Posterior cingulate gyrus (tissue), 11 donors: Measurements from ENCODE around the gene PCDH9.

ENCODE experiments used
- DNase-seq, 10 donors: peaks; one replicate each; pipeline versions ENCODE4 v3.0.0 to v3.0.0-alpha.2; 2020 to 2021; ENCODE audit warnings: mixed read lengths in 3 of 10
- intact Hi-C: fragments of 100-400 bp; cut with DNase I; formaldehyde crosslinking; loops from one replicate; pipeline ENCODE4 v1.15.1; 2023

The PCDH9 gene

GRCh38 chr13:66577358-66577757, 652.8 kb downstream of the PCDH9 start:
- intact Hi-C loops = no loop called here

GRCh38 chr13:66576381-66576780, 653.8 kb downstream of the PCDH9 start:
- intact Hi-C loops = no loop called here
- DNase-seq = no peak

More at GRCh38 chr13:66577358-66577757, 652.8 kb downstream of the PCDH9 start:
- no peak for DNase-seq

GRCh38 chr13:66574606-66575005, 655.5 kb downstream of the PCDH9 start:
- peak in 1 of 10 donors; percentile 24 for DNase-seq
- intact Hi-C loops = no loop called here

GRCh38 chr13:66567899-66568612, 662.1 kb downstream of the PCDH9 start:
- intact Hi-C loops = no loop called here

GRCh38 chr13:66565279-66565678, 664.9 kb downstream of the PCDH9 start:
- intact Hi-C loops = no loop called here
- DNase-seq = no peak

More at GRCh38 chr13:66567899-66568612, 662.1 kb downstream of the PCDH9 start:
- DNase-seq = no peak

GRCh38 chr13:66563076-66563475, 667.1 kb downstream of the PCDH9 start:
- DNase-seq = no peak
- intact Hi-C loops = no loop called here

GRCh38 chr13:66562054-66562453, 668.1 kb downstream of the PCDH9 start:
- intact Hi-C loops = no loop called here
- no peak for DNase-seq

- peak in 1 of 10 donors; percentile 70 for DNase-seq
- intact Hi-C loops = no loop called here
These were observed 669.1 kb downstream of the PCDH9 start for GRCh38 chr13:66560991-66561390.

- intact Hi-C loops = no loop called here
- no peak for DNase-seq
These were observed 669.9 kb downstream of the PCDH9 start for GRCh38 chr13:66560189-66560588.

GRCh38 chr13:66559093-66559492, 671.0 kb downstream of the PCDH9 start:
- intact Hi-C loops = no loop called here
- DNase-seq = no peak

- intact Hi-C loops = no loop called here
- DNase-seq = no peak
These were observed 671.6 kb downstream of the PCDH9 start for GRCh38 chr13:66558506-66558905.

- intact Hi-C loops = no loop called here
- no peak for DNase-seq
These were observed 672.8 kb downstream of the PCDH9 start for GRCh38 chr13:66557357-66557756.

GRCh38 chr13:66556306-66556705, 673.8 kb downstream of the PCDH9 start:
- DNase-seq = no peak
- intact Hi-C loops = no loop called here

- DNase-seq = no peak
- intact Hi-C loops = no loop called here
These were observed 676.7 kb downstream of the PCDH9 start for GRCh38 chr13:66553391-66553790.

- intact Hi-C loops = no loop called here
- DNase-seq = no peak
These were observed 679.0 kb downstream of the PCDH9 start for GRCh38 chr13:66551128-66551527.

GRCh38 chr13:66547685-66548084, 682.5 kb downstream of the PCDH9 start:
- DNase-seq = no peak
- intact Hi-C loops = no loop called here

- DNase-seq = no peak
- intact Hi-C loops = no loop called here
These were observed 683.4 kb downstream of the PCDH9 start for GRCh38 chr13:66546534-66547379.

- intact Hi-C loops = no loop called here
- DNase-seq = no peak
These were observed 686.4 kb downstream of the PCDH9 start for GRCh38 chr13:66543780-66544179.

GRCh38 chr13:66537417-66537816, 692.7 kb downstream of the PCDH9 start:
- intact Hi-C loops = no loop called here
- no peak for DNase-seq

GRCh38 chr13:66536746-66537145, 693.4 kb downstream of the PCDH9 start:
- intact Hi-C loops = no loop called here
- DNase-seq = no peak

- intact Hi-C loops = no loop called here
- DNase-seq = no peak
These were observed 695.6 kb downstream of the PCDH9 start for GRCh38 chr13:66534561-66534960.

GRCh38 chr13:66532845-66533244, 697.3 kb downstream of the PCDH9 start:
- intact Hi-C loops = no loop called here
- DNase-seq = no peak
